ENCODE results near the gene CCDC40. TPM values are rescaled to one million over a fixed set of nuclear protein-coding genes. Genes with fewer than 3 reads are reported as not detected.
"Not testable (repeated sequence)": the region's sequence is repeated elsewhere in the genome, so short reads cannot be mapped to it uniquely, and the experiment has no call there.

The CCDC40 gene
- total and polyA plus RNA-seq, 10 of the 15 experiments (the other 5 are each of a cell fraction or from before 2014, with no cell fraction given) = 0.06 to 0.10 TPM; not detected in 8

DNA sequence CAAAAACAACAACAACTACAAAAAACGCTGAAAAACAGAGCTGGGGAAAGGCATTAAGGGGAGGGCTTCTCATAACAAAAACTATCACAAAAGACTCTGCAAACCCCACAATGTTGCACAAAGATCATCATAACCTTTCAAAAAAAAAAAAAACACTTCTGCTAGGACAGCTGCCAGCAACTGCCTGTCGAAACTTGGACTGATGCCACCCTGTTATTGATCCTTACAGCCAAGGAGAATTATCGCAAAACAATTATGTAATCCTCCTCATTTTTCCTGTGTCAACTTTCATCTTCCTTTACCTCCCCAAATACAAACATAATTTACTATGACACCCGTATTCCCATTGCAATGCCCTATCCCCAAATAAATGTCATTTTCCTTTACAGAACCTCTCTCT lies 9.3 kb downstream of the CCDC40 start (continued):
- TF ChIP-seq MLLT1 (IDR thresholded peaks at IDR 0.05) = no peak
- no peak for TF ChIP-seq SMC3 (IDR thresholded peaks at IDR 0.05; ENCODE audit: borderline replicate concordance, low read length)
- no peak for TF ChIP-seq RBBP5 (conservative IDR thresholded peaks at IDR 0.05)

- RAD21 ChIA-PET (ENCODE audit: unreplicated experiment); ATAC-seq; H3K4me1 ChIP-seq (ENCODE audit: control insufficient read depth, insufficient read depth, low read length); H3K27me3 ChIP-seq (replicated peaks in 1 of 2; ENCODE audit: control insufficient read depth in 2 of 2, insufficient read depth in 2 of 2, low read length in 1 of 2); DNase-seq (ENCODE audit: low read depth, low spot score); H3K79me2 ChIP-seq (ENCODE audit: control insufficient read depth, insufficient read depth, low read length); H3K4me2 ChIP-seq (ENCODE audit: control insufficient read depth, insufficient read depth); H2AFZ ChIP-seq (ENCODE audit: control insufficient read depth, low read depth, low read length); H3K27ac ChIP-seq (ENCODE audit: control insufficient read depth, insufficient read depth); intact Hi-C loops (cut with micrococcal nuclease; ENCODE audit: unreplicated experiment); in situ Hi-C loops (cut with MboI); H3K36me3 ChIP-seq (ENCODE audit: control insufficient read depth in 2 of 2, insufficient read depth in 2 of 2, low read length in 1 of 2); H4K20me1 ChIP-seq (ENCODE audit: control insufficient read depth, insufficient read depth); H3K9me3 ChIP-seq (replicated peaks; ENCODE audit: control insufficient read depth, insufficient read depth, low read length); POLR2A ChIA-PET; H3K4me3 ChIP-seq; SMC1A ChIA-PET (ENCODE audit: uncharacterized antibody, unreplicated experiment); CTCF ChIA-PET; H3K9ac ChIP-seq (ENCODE audit: control insufficient read depth, insufficient read depth, low read length); BruUV-seq (replicated peaks); FAIRE-seq: not testable (repeated sequence)
- WGBS (ENCODE audit: insufficient coverage, insufficient replicate concordance, low lambda C conversion rate, missing lambda C conversion rate) = 63% methylated on average over 10 of the region's 10 CpGs
Measured at GRCh38 chr17:80046709-80047108, 10.3 kb downstream of the CCDC40 start.

DNA sequence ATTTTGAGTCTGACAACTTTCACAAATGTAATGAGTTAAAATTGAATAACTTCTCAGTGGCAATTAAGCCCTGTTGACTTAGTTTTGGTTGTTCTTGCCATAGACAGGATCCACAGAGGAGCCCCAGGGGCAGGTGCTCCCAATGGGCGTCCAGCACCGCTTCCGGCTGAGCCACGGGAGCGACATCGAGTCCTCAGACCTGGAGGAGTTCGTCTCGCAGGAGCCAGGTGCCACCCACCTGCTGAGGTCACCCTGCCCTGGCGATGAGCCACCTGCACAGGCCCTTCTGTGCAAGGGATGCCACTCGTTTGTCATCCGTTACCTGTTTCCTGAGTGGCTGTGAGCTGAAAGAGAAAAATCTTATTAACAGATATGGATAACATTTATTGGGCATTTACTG lies 10.7 kb downstream of the CCDC40 start:
- Histone ChIP-seq H3K4me1 (ENCODE audit: control insufficient read depth, insufficient read depth, low read length) (no peaks in the 10 kb centered on the region), H4K20me1 (ENCODE audit: control insufficient read depth, insufficient read depth) (no peaks in the 10 kb centered on the region), H3K9ac (ENCODE audit: control insufficient read depth, insufficient read depth, low read length) (no peak overlapping the region), H3K27ac (ENCODE audit: control insufficient read depth, insufficient read depth) (no peak overlapping the region), H3K27me3 (replicated peaks in 1 of 2; ENCODE audit: control insufficient read depth in 2 of 2, insufficient read depth in 2 of 2, low read length in 1 of 2) (0 out of 4 replicates have a peak, but pooled peaks cover 0 to 2% of the 10 kb centered on the region in 2 experiments), H3K4me3 (no peak overlapping the region), H3K9me3 (replicated peaks; ENCODE audit: control insufficient read depth, insufficient read depth, low read length) (no peaks in the 10 kb centered on the region), H3K4me2 (ENCODE audit: control insufficient read depth, insufficient read depth) (no peak overlapping the region), H3K36me3 (ENCODE audit: control insufficient read depth in 2 of 2, insufficient read depth in 2 of 2, low read length in 1 of 2) (no peaks in the 10 kb centered on the region), H2AFZ (ENCODE audit: control insufficient read depth, low read depth, low read length) (no peak overlapping the region), H3K79me2 (ENCODE audit: control insufficient read depth, insufficient read depth, low read length) (no peaks in the 10 kb centered on the region)
- CTCF ChIA-PET = no interaction called here
- FAIRE-seq (no peak), ATAC-seq (no peak), DNase-seq (ENCODE audit: low read depth, low spot score) (no peak)
- SMC1A ChIA-PET (ENCODE audit: uncharacterized antibody, unreplicated experiment) = no interaction called here
- POLR2A ChIA-PET = no interaction called here
- no TSS peak for BruUV-seq (replicated peaks)
- TF ChIP-seq MTA3 (IDR thresholded peaks at IDR 0.05; ENCODE audit: borderline replicate concordance, low read length) = no peak
- in situ Hi-C loops (cut with MboI) = no loop called here
- WGBS (ENCODE audit: insufficient coverage, insufficient replicate concordance, low lambda C conversion rate, missing lambda C conversion rate) = 45% methylated on average over 11 of the region's 11 CpGs
- intact Hi-C loops (cut with micrococcal nuclease; ENCODE audit: unreplicated experiment) = no loop called here
- RAD21 ChIA-PET (ENCODE audit: unreplicated experiment) = no interaction called here
